Epithelial cell of proximal tubule (primary cell): ENCODE results near the gene HDHD3. TPM values are rescaled to one million over a fixed set of nuclear protein-coding genes. Genes with fewer than 3 reads are reported as not detected.

Source experiments
- DNase-seq: peaks from one replicate; pipeline ENCODE4 v3.0.0-alpha.2; 2011; ENCODE audit warnings: low read depth
- H3K4me3 ChIP-seq: 2 replicates; pipeline ENCODE4 v1.5.1; 2011; ENCODE audit warnings: low read depth, mild to moderate bottlenecking, low read length
- total RNA-seq: library from RNA; depleted of rRNA; stranded (reverse); fragments of >200 nt; gene quantifications from 2 replicates; pipeline ENCODE4 v1.2.3, GENCODE V29; 2015
- TF ChIP-seq, protein P1 (sequence below): conservative IDR thresholded peaks from 2 replicates; pipeline ENCODE4 v1.5.1; 2012; ENCODE audit warnings: low read depth, mild to moderate bottlenecking, low read length

The HDHD3 gene
- total RNA-seq, 1 donor from 2014 or later = 13.5 TPM

- no peak for DNase-seq
- H3K4me3 ChIP-seq = no peak overlapping the region
- TF ChIP-seq, protein P1, sequence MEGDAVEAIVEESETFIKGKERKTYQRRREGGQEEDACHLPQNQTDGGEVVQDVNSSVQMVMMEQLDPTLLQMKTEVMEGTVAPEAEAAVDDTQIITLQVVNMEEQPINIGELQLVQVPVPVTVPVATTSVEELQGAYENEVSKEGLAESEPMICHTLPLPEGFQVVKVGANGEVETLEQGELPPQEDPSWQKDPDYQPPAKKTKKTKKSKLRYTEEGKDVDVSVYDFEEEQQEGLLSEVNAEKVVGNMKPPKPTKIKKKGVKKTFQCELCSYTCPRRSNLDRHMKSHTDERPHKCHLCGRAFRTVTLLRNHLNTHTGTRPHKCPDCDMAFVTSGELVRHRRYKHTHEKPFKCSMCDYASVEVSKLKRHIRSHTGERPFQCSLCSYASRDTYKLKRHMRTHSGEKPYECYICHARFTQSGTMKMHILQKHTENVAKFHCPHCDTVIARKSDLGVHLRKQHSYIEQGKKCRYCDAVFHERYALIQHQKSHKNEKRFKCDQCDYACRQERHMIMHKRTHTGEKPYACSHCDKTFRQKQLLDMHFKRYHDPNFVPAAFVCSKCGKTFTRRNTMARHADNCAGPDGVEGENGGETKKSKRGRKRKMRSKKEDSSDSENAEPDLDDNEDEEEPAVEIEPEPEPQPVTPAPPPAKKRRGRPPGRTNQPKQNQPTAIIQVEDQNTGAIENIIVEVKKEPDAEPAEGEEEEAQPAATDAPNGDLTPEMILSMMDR = no peak
Measured at GRCh38 chr9:113398796-113399195, 22.0 kb upstream of the HDHD3 start.

GRCh38 chr9:113397203-113397631 lies 20.4 kb upstream of the HDHD3 start:
- TF ChIP-seq, protein P1 = no peak
- no peak for DNase-seq
- no peak overlapping the region for H3K4me3 ChIP-seq

- H3K4me3 ChIP-seq = no peak overlapping the region
- TF ChIP-seq, protein P1 = no peak
- no peak for DNase-seq
Measured at GRCh38 chr9:113395000-113395861, 18.4 kb upstream of the HDHD3 start.

GRCh38 chr9:113393281-113393680 lies 16.5 kb upstream of the HDHD3 start:
- TF ChIP-seq, protein P1 = no peak
- no peak overlapping the region for H3K4me3 ChIP-seq

GRCh38 chr9:113391917-113392316 lies 15.1 kb upstream of the HDHD3 start:
- TF ChIP-seq, protein P1 = no peak
- no peak overlapping the region for H3K4me3 ChIP-seq
- DNase-seq = no peak

More at GRCh38 chr9:113393281-113393680, 16.5 kb upstream of the HDHD3 start:
- DNase-seq = no peak

- no peak overlapping the region for H3K4me3 ChIP-seq
- TF ChIP-seq, protein P1 = no peak
- DNase-seq = no peak
Measured at GRCh38 chr9:113390192-113390960, 13.6 kb upstream of the HDHD3 start.
